Breast epithelium (tissue), 4 donors: ENCODE results near the gene KLHL40. TPM values are rescaled to one million over a fixed set of nuclear protein-coding genes. Genes with fewer than 3 reads are reported as not detected.

Experiments used
- DNase-seq, 2 donors: peaks; one replicate each; pipeline ENCODE4 v3.0.0-alpha.2; 2019; ENCODE audit warnings: low spot score in 2 of 2
- H3K27ac ChIP-seq, 2 donors: fragments of 200-600 bp; sonication (generic) in 1 of 2; one replicate each; pipeline ENCODE4 v1.5.1; 2016 to 2019; ENCODE audit warnings: mild to moderate bottlenecking in 1 of 2
- H3K27me3 ChIP-seq, 2 donors: fragments of 200-600 bp; sonication (generic) in 1 of 2; one replicate each; pipeline versions ENCODE4 v1.5.1 to v1.6.0; 2017 to 2019; ENCODE audit warnings: control low read depth in 1 of 2, mild to moderate bottlenecking in 1 of 2
- H3K36me3 ChIP-seq: fragments of 200-600 bp; one replicate; pipeline ENCODE4 v1.5.1; 2019
- H3K4me1 ChIP-seq, 2 donors: fragments of 200-600 bp; sonication (generic); one replicate each; pipeline ENCODE4 v1.5.1; 2016 to 2019; ENCODE audit warnings: control low read depth in 1 of 2
- H3K4me3 ChIP-seq, 3 donors: fragments of 200-600 bp; sonication (generic); 1 replicate in 2 of 3; 2 replicates in 1 of 3; pipeline ENCODE4 v1.5.1; 2016 to 2019; ENCODE audit warnings: mild to moderate bottlenecking in 3 of 3, moderate library complexity in 2 of 3
- H3K9me3 ChIP-seq, 2 donors: fragments of 200-600 bp; sonication (generic) in 1 of 2; one replicate each; pipeline ENCODE4 v1.5.1; 2016 to 2019; ENCODE audit warnings: control low read depth in 1 of 2
- POLR2A ChIP-seq: fragments of 450-650 bp; IDR thresholded peaks from one replicate; pipeline ENCODE4 v1.6.1; 2016; ENCODE audit warnings: antibody characterized with exemption, mild to moderate bottlenecking, moderate library complexity
- POLR2AphosphoS5 ChIP-seq, 3 donors: sonication (generic); formaldehyde crosslinking; IDR thresholded peaks; one replicate each; pipeline ENCODE4 v1.6.1; 2017; ENCODE audit warnings: antibody characterized with exemption in 3 of 3
- intact Hi-C: fragments of 100-400 bp; cut with DNase I; formaldehyde crosslinking; loops from one replicate; pipeline ENCODE4 v1.15.1; 2023; ENCODE audit warnings: low total_unique reads
- total RNA-seq, 3 donors: library from RNA; depleted of rRNA; stranded (reverse); fragments of >200 nt; gene quantifications; one replicate each; pipeline ENCODE4 v1.1.0, GENCODE V29; 2016
- TF ChIP-seq, protein P1 (sequence below), 3 donors: fragments of 450-650 bp; IDR thresholded peaks; one replicate each; pipeline ENCODE4 v1.5.1; 2016 to 2017; ENCODE audit warnings: antibody characterized with exemption in 3 of 3, mild to moderate bottlenecking in 3 of 3, moderate library complexity in 3 of 3

The KLHL40 gene
- total RNA-seq, 3 donors from 2014 or later: not detected

- intact Hi-C loops: loop anchor here (1.0 kb wide), 1 partner anchor 44 kb away; no protein-coding TSS in a partner anchor
- no peaks in the 10 kb centered on the region for H3K36me3 ChIP-seq
- no peaks in the 10 kb centered on the region for H3K9me3 ChIP-seq
- no peak overlapping the region for H3K4me3 ChIP-seq
- no peak for DNase-seq
- no peaks in the 10 kb centered on the region for H3K27me3 ChIP-seq
- TF ChIP-seq POLR2A (no peak), POLR2AphosphoS5 (IDR thresholded peaks at IDR 0.05) (no peak)
- TF ChIP-seq, protein P1, sequence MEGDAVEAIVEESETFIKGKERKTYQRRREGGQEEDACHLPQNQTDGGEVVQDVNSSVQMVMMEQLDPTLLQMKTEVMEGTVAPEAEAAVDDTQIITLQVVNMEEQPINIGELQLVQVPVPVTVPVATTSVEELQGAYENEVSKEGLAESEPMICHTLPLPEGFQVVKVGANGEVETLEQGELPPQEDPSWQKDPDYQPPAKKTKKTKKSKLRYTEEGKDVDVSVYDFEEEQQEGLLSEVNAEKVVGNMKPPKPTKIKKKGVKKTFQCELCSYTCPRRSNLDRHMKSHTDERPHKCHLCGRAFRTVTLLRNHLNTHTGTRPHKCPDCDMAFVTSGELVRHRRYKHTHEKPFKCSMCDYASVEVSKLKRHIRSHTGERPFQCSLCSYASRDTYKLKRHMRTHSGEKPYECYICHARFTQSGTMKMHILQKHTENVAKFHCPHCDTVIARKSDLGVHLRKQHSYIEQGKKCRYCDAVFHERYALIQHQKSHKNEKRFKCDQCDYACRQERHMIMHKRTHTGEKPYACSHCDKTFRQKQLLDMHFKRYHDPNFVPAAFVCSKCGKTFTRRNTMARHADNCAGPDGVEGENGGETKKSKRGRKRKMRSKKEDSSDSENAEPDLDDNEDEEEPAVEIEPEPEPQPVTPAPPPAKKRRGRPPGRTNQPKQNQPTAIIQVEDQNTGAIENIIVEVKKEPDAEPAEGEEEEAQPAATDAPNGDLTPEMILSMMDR (IDR thresholded peaks at IDR 0.05): no peak
- no peak overlapping the region for H3K27ac ChIP-seq
- no peaks in the 10 kb centered on the region for H3K4me1 ChIP-seq
These were observed 18.3 kb downstream of the KLHL40 start for GRCh38 chr3:42703695-42704025.

- peak in 1 of 2 donors; percentile 41 for DNase-seq
- Histone ChIP-seq H3K4me3 (no peak overlapping the region), H3K9me3 (no peaks in the 10 kb centered on the region), H3K27me3 (no peaks in the 10 kb centered on the region), H3K4me1 (no peaks in the 10 kb centered on the region), H3K27ac (no peak overlapping the region), H3K36me3 (no peaks in the 10 kb centered on the region)
- TF ChIP-seq POLR2AphosphoS5 (IDR thresholded peaks at IDR 0.05) (no peak), POLR2A (no peak)
- TF ChIP-seq, protein P1 (IDR thresholded peaks at IDR 0.05): no peak
- intact Hi-C loops: no loop called here
These were observed 19.0 kb downstream of the KLHL40 start for GRCh38 chr3:42704136-42704841.

GRCh38 chr3:42705058-42705767, 19.9 kb downstream of the KLHL40 start:
- intact Hi-C loops: no loop called here
- peak in 1 of 2 donors; percentile 35 for DNase-seq
- no peaks in the 10 kb centered on the region for H3K27me3 ChIP-seq
- no peak overlapping the region for H3K4me3 ChIP-seq
- no peak overlapping the region for H3K27ac ChIP-seq
- H3K4me1 ChIP-seq: no peaks in the 10 kb centered on the region
- H3K36me3 ChIP-seq: no peaks in the 10 kb centered on the region
- no peak for TF ChIP-seq POLR2AphosphoS5 (IDR thresholded peaks at IDR 0.05)
- TF ChIP-seq, protein P1 (IDR thresholded peaks at IDR 0.05): no peak
- no peaks in the 10 kb centered on the region for H3K9me3 ChIP-seq

- intact Hi-C loops: no loop called here
- no peaks in the 10 kb centered on the region for H3K36me3 ChIP-seq
- H3K27ac ChIP-seq: no peak overlapping the region
- no peak for TF ChIP-seq POLR2A
- TF ChIP-seq, protein P1 (IDR thresholded peaks at IDR 0.05): no peak
- TF ChIP-seq POLR2AphosphoS5 (IDR thresholded peaks at IDR 0.05): no peak
- no peak overlapping the region for H3K4me3 ChIP-seq
- H3K4me1 ChIP-seq: no peaks in the 10 kb centered on the region
- no peaks in the 10 kb centered on the region for H3K9me3 ChIP-seq
- no peaks in the 10 kb centered on the region for H3K27me3 ChIP-seq
- peak in 1 of 2 donors; percentile 22 for DNase-seq
These were observed 20.7 kb downstream of the KLHL40 start for GRCh38 chr3:42705962-42706585.
